C4-2B (cell line): ENCODE measurements around the gene BCL2L15.

ENCODE experiments used
- H3K27ac ChIP-seq: fragments of 450-650 bp; 2 replicates; pipeline ENCODE4 v1.5.1; 2017
- CTCF ChIP-seq: fragments of 450-650 bp; conservative IDR thresholded peaks from 2 replicates; pipeline ENCODE4 v1.5.1; 2017; ENCODE audit warnings: mild to moderate bottlenecking
- ZFX ChIP-seq: fragments of 450-650 bp; IDR thresholded peaks from 2 replicates; pipeline ENCODE4 v1.6.1; 2017

Gene BCL2L15

GRCh38 chr1:113930499-113931161 lies 43.2 kb upstream of the BCL2L15 start:
- no peak for TF ChIP-seq CTCF
- TF ChIP-seq ZFX = no peak
- H3K27ac ChIP-seq = peak overlapping the region; percentile 96

GRCh38 chr1:113929750-113930498 lies 42.5 kb upstream of the BCL2L15 start:
- TF ChIP-seq CTCF (peak; percentile 37), ZFX (peak; percentile 63)
- peak overlapping the region; percentile 96 for H3K27ac ChIP-seq

GRCh38 chr1:113928941-113929749 lies 41.8 kb upstream of the BCL2L15 start, which contains the start of gene HIPK1:
TSS of gene HIPK1 (plus strand) at chr1:113929324.
- H3K27ac ChIP-seq = peak within 1 kb of the TSS; percentile 96
- TF ChIP-seq CTCF (no peak), ZFX (peak; percentile 85)

GRCh38 chr1:113928187-113928930 lies 41.0 kb upstream of the BCL2L15 start:
- no peak for TF ChIP-seq CTCF
- TF ChIP-seq ZFX = no peak
- peak overlapping the region; percentile 96 for H3K27ac ChIP-seq

GRCh38 chr1:113924473-113924872 lies 37.1 kb upstream of the BCL2L15 start:
- no peak overlapping the region for H3K27ac ChIP-seq
- no peak for TF ChIP-seq CTCF
- no peak for TF ChIP-seq ZFX

- TF ChIP-seq CTCF (no peak), ZFX (no peak)
- H3K27ac ChIP-seq = no peak overlapping the region
Measured at GRCh38 chr1:113922957-113923356, 35.6 kb upstream of the BCL2L15 start.
